ENCODE measurements around the gene MRPS22. TPM values are rescaled to one million over a fixed set of nuclear protein-coding genes. Genes with fewer than 3 reads are reported as not detected.
"Not testable (repeated sequence)": the region's sequence is repeated elsewhere in the genome, so short reads cannot be mapped to it uniquely, and the experiment has no call there.

MRPS22 gene
- total RNA-seq, 5 donors from 2014 or later (not counting 1 experiment from before 2014, with no cell fraction given), result 32.4 to 36.9 (median 33.9) TPM

- H3K9me3 Mint-ChIP-seq, result no peaks in the 10 kb centered on the region
- no peaks in the 10 kb centered on the region for H3K36me3 Mint-ChIP-seq
- Histone ChIP-seq H3K4me3 (ENCODE audit: control insufficient read depth in 1 of 2, extremely low read depth in 1 of 2, low read length in 1 of 2) (peak overlapping the region; percentile 92 to 98), H3K27ac (ENCODE audit: low read length) (peak overlapping the region; percentile 95), H3K9me3 (no peaks in the 10 kb centered on the region), H3K36me3 (ENCODE audit: control insufficient read depth in 2 of 2, extremely low read depth in 1 of 2, insufficient read depth in 1 of 2, low read length in 1 of 2) (peaks cover 0 to 2% of the 10 kb centered on the region in 2 donors), H3K27me3 (replicated peaks in 1 of 2; ENCODE audit: control insufficient read depth in 2 of 2, extremely low read depth in 1 of 2, insufficient read depth in 2 of 2, low read length in 1 of 2) (no peaks in the 10 kb centered on the region), H3K4me1 (ENCODE audit: control insufficient read depth in 1 of 2, extremely low read depth in 1 of 2, insufficient read depth in 2 of 2, low read length in 2 of 2) (peaks cover 11 to 25% of the 10 kb centered on the region in 2 experiments)
- CTCF ChIA-PET, result interaction anchor here in 1 of 2 donors (0.7 kb wide), 1 partner anchor 15 kb away, joined by 3 read pairs; no protein-coding TSS in a partner anchor
- ATAC-seq (replicated peaks in 1 of 4) (peak; percentile 29 to 45 (median 37)), DNase-seq (peak in 21 of 35 experiments; percentile 3 to 47 (median 24))
- H3K4me3 Mint-ChIP-seq, result peak overlapping the region; percentile 91 to 99 (median 99)
- H3K27ac Mint-ChIP-seq, result peak overlapping the region; percentile 98 to 99
- WGBS (ENCODE audit: insufficient coverage), result 0% methylated on average over 21 of the region's 25 CpGs
- POLR2A ChIA-PET, result interaction anchor here (0.6 to 1.3 kb wide), 6 partner anchors 22 to 1878 kb away, joined by 3 to 6 read pairs (median 4); no protein-coding TSS in a partner anchor
- H3K4me1 Mint-ChIP-seq, result peaks cover 52 to 61% (median 61%) of the 10 kb centered on the region in 3 donors
- H3K27me3 Mint-ChIP-seq, result no peaks in the 10 kb centered on the region
These were observed 45.2 kb downstream of the MRPS22 start for GRCh38 chr3:139388821-139389551.

- Histone ChIP-seq H3K9me3 (no peaks in the 10 kb centered on the region), H3K4me3 (ENCODE audit: control insufficient read depth in 1 of 2, extremely low read depth in 1 of 2, low read length in 1 of 2) (peak within 1 kb of the TSS; percentile 92 to 98), H3K36me3 (ENCODE audit: control insufficient read depth in 2 of 2, extremely low read depth in 1 of 2, insufficient read depth in 1 of 2, low read length in 1 of 2) (peaks cover 0 to under 1% of the 10 kb centered on the region in 2 donors), H3K4me1 (ENCODE audit: control insufficient read depth in 1 of 2, extremely low read depth in 1 of 2, insufficient read depth in 2 of 2, low read length in 2 of 2) (peaks cover 11 to 25% of the 10 kb centered on the region in 2 experiments), H3K27me3 (replicated peaks in 1 of 2; ENCODE audit: control insufficient read depth in 2 of 2, extremely low read depth in 1 of 2, insufficient read depth in 2 of 2, low read length in 1 of 2) (no peaks in the 10 kb centered on the region), H3K27ac (ENCODE audit: low read length) (peak within 1 kb of the TSS; percentile 95)
- no peaks in the 10 kb centered on the region for H3K9me3 Mint-ChIP-seq
- ChIA-PET CTCF (interaction anchor here in 1 of 2 donors (0.6 to 1.6 kb wide), 2 partner anchors 430 to 796 kb away, joined by 4 to 5 read pairs; partner anchors contain the start of gene CEP70), POLR2A (interaction anchor here (0.6 to 1.3 kb wide), 5 partner anchors 10 to 1216 kb away, joined by 3 to 4 read pairs (median 3); no protein-coding TSS in a partner anchor)
- DNase-seq (peak; percentile 79 to 96 (median 91)), ATAC-seq (replicated peaks in 1 of 4) (peak; percentile 86 to 94 (median 90))
- under 1% methylated on average over 43 of the region's 52 CpGs for WGBS (ENCODE audit: insufficient coverage)
- no peaks in the 10 kb centered on the region for H3K27me3 Mint-ChIP-seq
- peak within 1 kb of the TSS; percentile 91 to 99 (median 99) for H3K4me3 Mint-ChIP-seq
- H3K4me1 Mint-ChIP-seq, result peaks cover 52 to 54% (median 53%) of the 10 kb centered on the region in 3 donors
- H3K36me3 Mint-ChIP-seq, result no peaks in the 10 kb centered on the region
- peak within 1 kb of the TSS; percentile 98 to 99 for H3K27ac Mint-ChIP-seq
These were observed 45.9 kb downstream of the MRPS22 start, which contains the start of gene COPB2 for GRCh38 chr3:139389552-139390368. Gene COPB2, minus strand, starts transcription at chr3:139389647. Its CDS starts 97 bp downstream, at chr3:139389550.

GRCh38 chr3:139394116-139394515, 50.3 kb downstream of the MRPS22 start:
- ChIA-PET POLR2A (no interaction called here), CTCF (no interaction called here)

GRCh38 chr3:139396707-139397106, 52.9 kb downstream of the MRPS22 start:
- Histone ChIP-seq H3K27me3 (replicated peaks in 1 of 2; ENCODE audit: control insufficient read depth in 2 of 2, extremely low read depth in 1 of 2, insufficient read depth in 2 of 2, low read length in 1 of 2) (no peaks in the 10 kb centered on the region), H3K36me3 (ENCODE audit: control insufficient read depth in 2 of 2, extremely low read depth in 1 of 2, insufficient read depth in 1 of 2, low read length in 1 of 2) (no peaks in the 10 kb centered on the region), H3K27ac (ENCODE audit: low read length) (no peak overlapping the region), H3K4me1 (ENCODE audit: control insufficient read depth in 1 of 2, extremely low read depth in 1 of 2, insufficient read depth in 2 of 2, low read length in 2 of 2) (no peaks in the 10 kb centered on the region), H3K4me3 (ENCODE audit: control insufficient read depth in 1 of 2, extremely low read depth in 1 of 2, low read length in 1 of 2) (no peak overlapping the region), H3K9me3 (no peaks in the 10 kb centered on the region)
- Mint-ChIP-seq H3K27ac (no peak overlapping the region), H3K4me1 (no peaks in the 10 kb centered on the region), H3K36me3 (peaks cover 13% of the 10 kb centered on the region), H3K9me3 (peaks cover 0 to 12% (median 8%) of the 10 kb centered on the region in 3 donors), H3K4me3 (no peak overlapping the region), H3K27me3 (no peaks in the 10 kb centered on the region)
- ChIA-PET CTCF (no interaction called here), POLR2A (no interaction called here)
- no peak for ATAC-seq (replicated peaks in 1 of 4)
- 100% methylated on average over 1 of the region's 3 CpGs for WGBS (ENCODE audit: insufficient coverage)
- DNase-seq, result no peak

More at GRCh38 chr3:139394116-139394515, 50.3 kb downstream of the MRPS22 start:
- Histone ChIP-seq H3K9me3 (no peaks in the 10 kb centered on the region), H3K27me3 (replicated peaks in 1 of 2; ENCODE audit: control insufficient read depth in 2 of 2, extremely low read depth in 1 of 2, insufficient read depth in 2 of 2, low read length in 1 of 2) (no peaks in the 10 kb centered on the region), H3K4me3 (ENCODE audit: control insufficient read depth in 1 of 2, extremely low read depth in 1 of 2, low read length in 1 of 2) (no peak overlapping the region), H3K27ac (ENCODE audit: low read length) (no peak overlapping the region), H3K4me1 (ENCODE audit: control insufficient read depth in 1 of 2, extremely low read depth in 1 of 2, insufficient read depth in 2 of 2, low read length in 2 of 2) (peaks cover 0 to 9% of the 10 kb centered on the region in 2 experiments), H3K36me3 (ENCODE audit: control insufficient read depth in 2 of 2, extremely low read depth in 1 of 2, insufficient read depth in 1 of 2, low read length in 1 of 2) (no peaks in the 10 kb centered on the region)
- ATAC-seq (replicated peaks in 1 of 4), result no peak
- no peak for DNase-seq
- Mint-ChIP-seq H3K27me3 (no peaks in the 10 kb centered on the region), H3K4me3 (no peak overlapping the region), H3K27ac (no peak overlapping the region), H3K9me3 (no peaks in the 10 kb centered on the region), H3K36me3 (peaks cover 1% of the 10 kb centered on the region), H3K4me1 (peaks cover 15 to 20% (median 19%) of the 10 kb centered on the region in 3 donors)

- H3K4me1 Mint-ChIP-seq; DNase-seq; H3K9me3 ChIP-seq; H3K4me1 ChIP-seq (ENCODE audit: control insufficient read depth in 1 of 2, extremely low read depth in 1 of 2, insufficient read depth in 2 of 2, low read length in 2 of 2); H3K27ac Mint-ChIP-seq; H3K4me3 ChIP-seq (ENCODE audit: control insufficient read depth in 1 of 2, extremely low read depth in 1 of 2, low read length in 1 of 2); H3K27ac ChIP-seq (ENCODE audit: low read length); ATAC-seq (replicated peaks in 1 of 4); H3K27me3 Mint-ChIP-seq; H3K4me3 Mint-ChIP-seq; POLR2A ChIA-PET; H3K27me3 ChIP-seq (replicated peaks in 1 of 2; ENCODE audit: control insufficient read depth in 2 of 2, extremely low read depth in 1 of 2, insufficient read depth in 2 of 2, low read length in 1 of 2); H3K36me3 ChIP-seq (ENCODE audit: control insufficient read depth in 2 of 2, extremely low read depth in 1 of 2, insufficient read depth in 1 of 2, low read length in 1 of 2): not testable (repeated sequence)
- no CpG with 5 or more reads among the region's 2 CpGs for WGBS (ENCODE audit: insufficient coverage)
- Mint-ChIP-seq H3K36me3 (peaks cover 38% of the 10 kb centered on the region), H3K9me3 (peaks cover 13 to 37% (median 29%) of the 10 kb centered on the region in 3 donors)
- CTCF ChIA-PET, result interaction anchor here (0.7 kb wide), 2 partner anchors 280 to 1055 kb away, joined by 3 to 4 read pairs; no protein-coding TSS in a partner anchor
These were observed 57.3 kb downstream of the MRPS22 start for GRCh38 chr3:139401155-139401554.
